ENCODE measurements around the gene RBM18.

The RBM18 gene

GRCh38 chr9:122209451-122209850 lies 55.2 kb downstream of the RBM18 start:
- no peak for DNase-seq (ENCODE audit: extremely low spot score, insufficient read length, low read depth)
- no peak for FAIRE-seq

GRCh38 chr9:122207096-122207495 lies 57.5 kb downstream of the RBM18 start:
- DNase-seq (ENCODE audit: extremely low spot score, insufficient read length, low read depth) (no peak), FAIRE-seq (no peak)

GRCh38 chr9:122206118-122207046 lies 58.3 kb downstream of the RBM18 start:
- FAIRE-seq = no peak

GRCh38 chr9:122205176-122205575 lies 59.5 kb downstream of the RBM18 start:
- no peak for DNase-seq (ENCODE audit: extremely low spot score, insufficient read length, low read depth)
- no peak for FAIRE-seq

More at GRCh38 chr9:122206118-122207046, 58.3 kb downstream of the RBM18 start:
- DNase-seq (ENCODE audit: extremely low spot score, insufficient read length, low read depth) = no peak

GRCh38 chr9:122204491-122204890 lies 60.1 kb downstream of the RBM18 start:
- no peak for DNase-seq (ENCODE audit: extremely low spot score, insufficient read length, low read depth)
- no peak for FAIRE-seq

GRCh38 chr9:122204055-122204454 lies 60.6 kb downstream of the RBM18 start:
- DNase-seq (ENCODE audit: extremely low spot score, insufficient read length, low read depth) (no peak), FAIRE-seq (no peak)

GRCh38 chr9:122202111-122202510 lies 62.5 kb downstream of the RBM18 start:
- DNase-seq (ENCODE audit: extremely low spot score, insufficient read length, low read depth) (no peak), FAIRE-seq (no peak)

- no peak for FAIRE-seq
These were observed 63.0 kb downstream of the RBM18 start for GRCh38 chr9:122201641-122202040.

GRCh38 chr9:122200960-122201595 lies 63.6 kb downstream of the RBM18 start:
- no peak for DNase-seq (ENCODE audit: extremely low spot score, insufficient read length, low read depth)
- FAIRE-seq = no peak

More at GRCh38 chr9:122201641-122202040, 63.0 kb downstream of the RBM18 start:
- DNase-seq (ENCODE audit: extremely low spot score, insufficient read length, low read depth) = no peak

- DNase-seq (ENCODE audit: extremely low spot score, insufficient read length, low read depth) = no peak
- FAIRE-seq = no peak
These were observed 66.8 kb downstream of the RBM18 start for GRCh38 chr9:122197882-122198281.

- FAIRE-seq (no peak), DNase-seq (ENCODE audit: extremely low spot score, insufficient read length, low read depth) (no peak)
These were observed 67.2 kb downstream of the RBM18 start for GRCh38 chr9:122197426-122197825.

- no peak for FAIRE-seq
These were observed 68.8 kb downstream of the RBM18 start for GRCh38 chr9:122195875-122196274.

GRCh38 chr9:122193651-122194050 lies 71.0 kb downstream of the RBM18 start:
- FAIRE-seq (no peak), DNase-seq (ENCODE audit: extremely low spot score, insufficient read length, low read depth) (no peak)

More at GRCh38 chr9:122195875-122196274, 68.8 kb downstream of the RBM18 start:
- no peak for DNase-seq (ENCODE audit: extremely low spot score, insufficient read length, low read depth)

- FAIRE-seq (no peak), DNase-seq (ENCODE audit: extremely low spot score, insufficient read length, low read depth) (no peak)
These were observed 71.6 kb downstream of the RBM18 start for GRCh38 chr9:122192914-122193525.

GRCh38 chr9:122192261-122192875 lies 72.3 kb downstream of the RBM18 start:
- DNase-seq (ENCODE audit: extremely low spot score, insufficient read length, low read depth) (no peak), FAIRE-seq (no peak)

GRCh38 chr9:122191584-122191983 lies 73.1 kb downstream of the RBM18 start:
- DNase-seq (ENCODE audit: extremely low spot score, insufficient read length, low read depth) (no peak), FAIRE-seq (no peak)

- DNase-seq (ENCODE audit: extremely low spot score, insufficient read length, low read depth) (no peak), FAIRE-seq (no peak)
These were observed 73.9 kb downstream of the RBM18 start for GRCh38 chr9:122190597-122191381.

GRCh38 chr9:122188369-122188768 lies 76.3 kb downstream of the RBM18 start:
- FAIRE-seq (no peak), DNase-seq (ENCODE audit: extremely low spot score, insufficient read length, low read depth) (no peak)
